Liver (tissue), 9 donors: ENCODE data around the gene BDP1. TPM values are rescaled to one million over a fixed set of nuclear protein-coding genes. Genes with fewer than 3 reads are reported as not detected.

Source experiments
- DNase-seq: peaks from one replicate; pipeline ENCODE4 v3.0.0-alpha.2; 2017; ENCODE audit warnings: low spot score
- H3K27ac ChIP-seq, 2 donors: one replicate each; pipeline ENCODE4 v1.7.0; 2013; ENCODE audit warnings: inconsistent platforms in 2 of 2, low read length in 2 of 2, control low read depth in 1 of 2, low read depth in 1 of 2, mild to moderate bottlenecking in 1 of 2
- H3K27me3 ChIP-seq, 4 donors: one replicate each; pipeline versions ENCODE4 v1.6.1 to v1.7.0; 2013; ENCODE audit warnings: low read length in 3 of 4, inconsistent platforms in 1 of 4, mild to moderate bottlenecking in 1 of 4, moderate library complexity in 1 of 4; ENCODE audit not compliant: control insufficient read depth in 4 of 4, insufficient read depth in 4 of 4
- H3K36me3 ChIP-seq, 4 donors: one replicate each; pipeline versions ENCODE4 v1.6.1 to v1.7.0; 2013; ENCODE audit warnings: low read length in 3 of 4, mild to moderate bottlenecking in 3 of 4, low read depth in 1 of 4, moderate library complexity in 1 of 4; ENCODE audit not compliant: control insufficient read depth in 4 of 4, insufficient read depth in 3 of 4
- H3K4me1 ChIP-seq, 4 donors: one replicate each; pipeline versions ENCODE4 v1.6.1 to v1.7.0; 2013; ENCODE audit warnings: low read length in 3 of 4, mild to moderate bottlenecking in 3 of 4, moderate library complexity in 1 of 4; ENCODE audit not compliant: control insufficient read depth in 4 of 4, insufficient read depth in 4 of 4
- H3K4me3 ChIP-seq, 3 donors: one replicate each; pipeline versions ENCODE4 v1.6.1 to v1.7.0; 2013; ENCODE audit warnings: low read length in 3 of 3, control low read depth in 1 of 3, low read depth in 1 of 3, mild to moderate bottlenecking in 1 of 3
- H3K9ac ChIP-seq, 2 donors: one replicate each; pipeline ENCODE4 v1.7.0; 2013; ENCODE audit warnings: low read length in 2 of 2, mild to moderate bottlenecking in 2 of 2, moderate library complexity in 2 of 2, control low read depth in 1 of 2, low read depth in 1 of 2
- H3K9me3 ChIP-seq, 4 donors: one replicate each; pipeline versions ENCODE4 v1.6.1 to v1.7.0; 2013; ENCODE audit warnings: low read length in 3 of 4; ENCODE audit not compliant: control insufficient read depth in 4 of 4
- EGR1 ChIP-seq, 2 donors: IDR thresholded peaks; 2 replicates each; pipeline ENCODE4 v1.6.1; 2016 to 2018; ENCODE audit warnings: antibody characterized with exemption in 2 of 2, low read depth in 2 of 2
- FOXA1 ChIP-seq: IDR thresholded peaks from 2 replicates; pipeline ENCODE4 v1.6.1; 2016; ENCODE audit warnings: antibody characterized with exemption
- FOXA2 ChIP-seq: IDR thresholded peaks from 2 replicates; pipeline ENCODE4 v1.6.1; 2016; ENCODE audit warnings: antibody characterized with exemption
- GABPA ChIP-seq, 2 donors: IDR thresholded peaks in 1 of 2; conservative IDR thresholded peaks in 1 of 2; 2 replicates each; pipeline ENCODE4 v1.6.1; 2016; ENCODE audit warnings: antibody characterized with exemption in 2 of 2, mild to moderate bottlenecking in 1 of 2, moderate library complexity in 1 of 2
- HNF4A ChIP-seq, 2 donors: conservative IDR thresholded peaks; 2 replicates each; pipeline ENCODE4 v1.6.1; 2016; ENCODE audit warnings: antibody characterized with exemption in 2 of 2, mild to moderate bottlenecking in 2 of 2
- HNF4G ChIP-seq: IDR thresholded peaks from 2 replicates; pipeline ENCODE4 v1.6.1; 2016; ENCODE audit warnings: antibody characterized with exemption
- JUND ChIP-seq, 2 donors: IDR thresholded peaks; 2 replicates each; pipeline ENCODE4 v1.6.1; 2016; ENCODE audit warnings: antibody characterized with exemption in 2 of 2
- NR2F2 ChIP-seq: IDR thresholded peaks from 2 replicates; pipeline ENCODE4 v1.6.1; 2016; ENCODE audit warnings: antibody characterized with exemption
- RAD21 ChIP-seq, 2 donors: IDR thresholded peaks; 2 replicates each; pipeline ENCODE4 v1.6.1; 2016; ENCODE audit warnings: antibody characterized with exemption in 2 of 2, mild to moderate bottlenecking in 2 of 2
- RXRA ChIP-seq, 2 donors: IDR thresholded peaks; 2 replicates each; pipeline ENCODE4 v1.6.1; 2017 to 2018; ENCODE audit warnings: antibody characterized with exemption in 2 of 2, mild to moderate bottlenecking in 1 of 2
- SP1 ChIP-seq: IDR thresholded peaks from 2 replicates; pipeline ENCODE4 v1.6.1; 2018; ENCODE audit warnings: antibody characterized with exemption, mild to moderate bottlenecking
- TAF1 ChIP-seq: conservative IDR thresholded peaks from 2 replicates; pipeline ENCODE4 v1.6.1; 2016; ENCODE audit warnings: antibody characterized with exemption, mild to moderate bottlenecking
- YY1 ChIP-seq: IDR thresholded peaks from 2 replicates; pipeline ENCODE4 v1.6.1; 2016; ENCODE audit warnings: antibody characterized with exemption, mild to moderate bottlenecking
- WGBS: extraction: QIAGEN DNeasy Blood & Tissue Kit; methylation state at CpG from one replicate; pipeline ENCODE4 v1.1.7; 2013; 5-methylcytosine and 5-hydroxymethylcytosine counted together
- polyA plus RNA-seq, 2 donors: library from polyadenylated mRNA; stranded (reverse) in 1 of 2; unstranded in 1 of 2; fragments of 200-250 nt in 1 of 2; fragments of >200 nt in 1 of 2; fragmentation: Nextera tagmentation in 1 of 2; extraction: Ambion mirVana in 1 of 2; gene quantifications; one replicate each; pipeline versions ENCODE4 v1.2.1 to v1.2.3, GENCODE V29; 2013 to 2015
- total RNA-seq, 2 donors: library from RNA; depleted of rRNA; stranded (reverse); fragments of >200 nt; gene quantifications; one replicate each; pipeline ENCODE4 v1.2.3, GENCODE V29; 2014
- TF ChIP-seq, protein P1 (sequence below): fragments of 150-350 bp; IDR thresholded peaks from 2 replicates; pipeline ENCODE4 v1.5.1; 2017; ENCODE audit warnings: improper control_type of control experiment, low read depth, low read length; ENCODE audit not compliant: missing input control
- TF ChIP-seq, protein P2 (sequence below): IDR thresholded peaks from 2 replicates; pipeline ENCODE4 v1.6.1; 2016; ENCODE audit warnings: antibody characterized with exemption, mild to moderate bottlenecking
- TF ChIP-seq, protein P3 (sequence below): IDR thresholded peaks from 2 replicates; pipeline ENCODE4 v1.6.1; 2016; ENCODE audit warnings: antibody characterized with exemption
- TF ChIP-seq, protein P4 (sequence below): IDR thresholded peaks from 2 replicates; pipeline ENCODE4 v1.6.1; 2016; ENCODE audit warnings: antibody characterized with exemption
- TF ChIP-seq, protein P5 (sequence below): IDR thresholded peaks from 2 replicates; pipeline ENCODE4 v1.6.1; 2016; ENCODE audit warnings: antibody characterized with exemption
- donor health status: healthy.
- donor health status: healthy.
- donor health status: healthy.
- donor health status: healthy.
- donor health status: healthy.

BDP1 gene
- total and polyA plus RNA-seq, 4 donors: 3.8 to 17.2 (median 12.7) TPM

DNA sequence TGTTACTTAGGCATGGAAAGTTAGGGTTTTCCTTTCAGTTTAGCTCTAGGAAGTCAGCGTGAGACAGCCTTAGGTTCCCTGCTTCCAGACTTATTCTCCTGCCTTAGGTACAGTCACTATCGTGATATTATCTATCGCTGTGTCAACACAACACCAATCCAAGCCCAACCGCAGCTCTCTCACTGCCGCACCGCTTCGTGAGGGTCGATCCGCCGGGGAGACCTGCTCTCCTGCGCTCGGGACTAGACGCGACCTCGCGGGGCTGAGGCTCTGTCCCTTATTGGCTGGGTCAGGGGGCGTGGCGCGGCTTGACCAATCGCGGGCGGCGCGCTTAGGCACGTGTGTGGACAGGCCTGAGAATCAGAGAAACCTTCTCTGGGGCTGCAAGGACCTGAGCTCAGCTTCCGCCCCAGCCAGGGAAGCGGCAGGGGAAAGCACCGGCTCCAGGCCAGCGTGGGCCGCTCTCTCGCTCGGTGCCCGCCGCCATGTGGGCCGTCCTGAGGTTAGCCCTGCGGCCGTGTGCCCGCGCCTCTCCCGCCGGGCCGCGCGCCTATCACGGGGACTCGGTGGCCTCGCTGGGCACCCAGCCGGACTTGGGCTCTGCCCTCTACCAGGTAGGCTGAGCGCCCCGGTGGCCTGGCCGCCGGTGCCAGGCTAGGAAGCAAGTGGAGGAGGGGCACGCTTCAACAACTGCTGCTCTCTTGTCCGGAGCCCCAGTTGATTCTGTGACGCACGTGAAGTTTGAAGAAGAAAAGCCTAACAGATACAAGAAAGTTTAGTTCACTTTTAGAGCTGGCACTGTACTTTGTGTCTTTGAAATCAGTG lies 131.7 kb downstream of the BDP1 start, which contains the start of gene MCCC2:
Gene MCCC2 (plus strand): TSS at position 400 of the 825 bp plus-strand sequence. CDS start 86 bp downstream, at position 486.
- peak; percentile 97 for DNase-seq
- Histone ChIP-seq H3K4me1 (peaks cover 5 to 25% (median 12%) of the 10 kb centered on the region in 4 donors), H3K27ac (peak within 1 kb of the TSS; percentile 88 to 92), H3K4me3 (peak within 1 kb of the TSS; percentile 70 to 96 (median 86)), H3K36me3 (no peaks in the 10 kb centered on the region), H3K9ac (peak within 1 kb of the TSS; percentile 87 to 98), H3K27me3 (no peaks in the 10 kb centered on the region), H3K9me3 (no peaks in the 10 kb centered on the region)
- TF ChIP-seq RXRA (IDR thresholded peaks at IDR 0.05) (no peak), SP1 (peak; percentile 78), TAF1 (peak; percentile 27), FOXA1 (no peak), JUND (IDR thresholded peaks at IDR 0.05) (no peak), HNF4G (no peak), HNF4A (conservative IDR thresholded peaks at IDR 0.05) (peak in 1 of 2 donors; percentile 25), GABPA (IDR thresholded peaks at IDR 0.05 in 1 of 2, conservative IDR thresholded peaks at IDR 0.05 in 1 of 2) (peak in 1 of 2 donors; percentile 44), NR2F2 (no peak), EGR1 (IDR thresholded peaks at IDR 0.05; ENCODE audit: low read depth in 2 of 2) (no peak), RAD21 (IDR thresholded peaks at IDR 0.05) (peak in 1 of 2 donors; percentile 13), FOXA2 (no peak), YY1 (peak; percentile 55)
- TF ChIP-seq, protein P1, sequence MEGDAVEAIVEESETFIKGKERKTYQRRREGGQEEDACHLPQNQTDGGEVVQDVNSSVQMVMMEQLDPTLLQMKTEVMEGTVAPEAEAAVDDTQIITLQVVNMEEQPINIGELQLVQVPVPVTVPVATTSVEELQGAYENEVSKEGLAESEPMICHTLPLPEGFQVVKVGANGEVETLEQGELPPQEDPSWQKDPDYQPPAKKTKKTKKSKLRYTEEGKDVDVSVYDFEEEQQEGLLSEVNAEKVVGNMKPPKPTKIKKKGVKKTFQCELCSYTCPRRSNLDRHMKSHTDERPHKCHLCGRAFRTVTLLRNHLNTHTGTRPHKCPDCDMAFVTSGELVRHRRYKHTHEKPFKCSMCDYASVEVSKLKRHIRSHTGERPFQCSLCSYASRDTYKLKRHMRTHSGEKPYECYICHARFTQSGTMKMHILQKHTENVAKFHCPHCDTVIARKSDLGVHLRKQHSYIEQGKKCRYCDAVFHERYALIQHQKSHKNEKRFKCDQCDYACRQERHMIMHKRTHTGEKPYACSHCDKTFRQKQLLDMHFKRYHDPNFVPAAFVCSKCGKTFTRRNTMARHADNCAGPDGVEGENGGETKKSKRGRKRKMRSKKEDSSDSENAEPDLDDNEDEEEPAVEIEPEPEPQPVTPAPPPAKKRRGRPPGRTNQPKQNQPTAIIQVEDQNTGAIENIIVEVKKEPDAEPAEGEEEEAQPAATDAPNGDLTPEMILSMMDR: no peak
- TF ChIP-seq, protein P2, sequence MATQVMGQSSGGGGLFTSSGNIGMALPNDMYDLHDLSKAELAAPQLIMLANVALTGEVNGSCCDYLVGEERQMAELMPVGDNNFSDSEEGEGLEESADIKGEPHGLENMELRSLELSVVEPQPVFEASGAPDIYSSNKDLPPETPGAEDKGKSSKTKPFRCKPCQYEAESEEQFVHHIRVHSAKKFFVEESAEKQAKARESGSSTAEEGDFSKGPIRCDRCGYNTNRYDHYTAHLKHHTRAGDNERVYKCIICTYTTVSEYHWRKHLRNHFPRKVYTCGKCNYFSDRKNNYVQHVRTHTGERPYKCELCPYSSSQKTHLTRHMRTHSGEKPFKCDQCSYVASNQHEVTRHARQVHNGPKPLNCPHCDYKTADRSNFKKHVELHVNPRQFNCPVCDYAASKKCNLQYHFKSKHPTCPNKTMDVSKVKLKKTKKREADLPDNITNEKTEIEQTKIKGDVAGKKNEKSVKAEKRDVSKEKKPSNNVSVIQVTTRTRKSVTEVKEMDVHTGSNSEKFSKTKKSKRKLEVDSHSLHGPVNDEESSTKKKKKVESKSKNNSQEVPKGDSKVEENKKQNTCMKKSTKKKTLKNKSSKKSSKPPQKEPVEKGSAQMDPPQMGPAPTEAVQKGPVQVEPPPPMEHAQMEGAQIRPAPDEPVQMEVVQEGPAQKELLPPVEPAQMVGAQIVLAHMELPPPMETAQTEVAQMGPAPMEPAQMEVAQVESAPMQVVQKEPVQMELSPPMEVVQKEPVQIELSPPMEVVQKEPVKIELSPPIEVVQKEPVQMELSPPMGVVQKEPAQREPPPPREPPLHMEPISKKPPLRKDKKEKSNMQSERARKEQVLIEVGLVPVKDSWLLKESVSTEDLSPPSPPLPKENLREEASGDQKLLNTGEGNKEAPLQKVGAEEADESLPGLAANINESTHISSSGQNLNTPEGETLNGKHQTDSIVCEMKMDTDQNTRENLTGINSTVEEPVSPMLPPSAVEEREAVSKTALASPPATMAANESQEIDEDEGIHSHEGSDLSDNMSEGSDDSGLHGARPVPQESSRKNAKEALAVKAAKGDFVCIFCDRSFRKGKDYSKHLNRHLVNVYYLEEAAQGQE: peak; percentile 58
- TF ChIP-seq, protein P3, sequence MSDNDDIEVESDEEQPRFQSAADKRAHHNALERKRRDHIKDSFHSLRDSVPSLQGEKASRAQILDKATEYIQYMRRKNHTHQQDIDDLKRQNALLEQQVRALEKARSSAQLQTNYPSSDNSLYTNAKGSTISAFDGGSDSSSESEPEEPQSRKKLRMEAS: peak; percentile 14
- TF ChIP-seq, protein P4, sequence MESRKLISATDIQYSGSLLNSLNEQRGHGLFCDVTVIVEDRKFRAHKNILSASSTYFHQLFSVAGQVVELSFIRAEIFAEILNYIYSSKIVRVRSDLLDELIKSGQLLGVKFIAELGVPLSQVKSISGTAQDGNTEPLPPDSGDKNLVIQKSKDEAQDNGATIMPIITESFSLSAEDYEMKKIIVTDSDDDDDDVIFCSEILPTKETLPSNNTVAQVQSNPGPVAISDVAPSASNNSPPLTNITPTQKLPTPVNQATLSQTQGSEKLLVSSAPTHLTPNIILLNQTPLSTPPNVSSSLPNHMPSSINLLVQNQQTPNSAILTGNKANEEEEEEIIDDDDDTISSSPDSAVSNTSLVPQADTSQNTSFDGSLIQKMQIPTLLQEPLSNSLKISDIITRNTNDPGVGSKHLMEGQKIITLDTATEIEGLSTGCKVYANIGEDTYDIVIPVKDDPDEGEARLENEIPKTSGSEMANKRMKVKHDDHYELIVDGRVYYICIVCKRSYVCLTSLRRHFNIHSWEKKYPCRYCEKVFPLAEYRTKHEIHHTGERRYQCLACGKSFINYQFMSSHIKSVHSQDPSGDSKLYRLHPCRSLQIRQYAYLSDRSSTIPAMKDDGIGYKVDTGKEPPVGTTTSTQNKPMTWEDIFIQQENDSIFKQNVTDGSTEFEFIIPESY: peak; percentile 97
- TF ChIP-seq, protein P5, sequence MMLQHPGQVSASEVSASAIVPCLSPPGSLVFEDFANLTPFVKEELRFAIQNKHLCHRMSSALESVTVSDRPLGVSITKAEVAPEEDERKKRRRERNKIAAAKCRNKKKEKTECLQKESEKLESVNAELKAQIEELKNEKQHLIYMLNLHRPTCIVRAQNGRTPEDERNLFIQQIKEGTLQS: no peak
- whole genome bisulfite sequencing: under 1% methylated on average over 56 of the region's 56 CpGs
